GM18951 (cell line): ENCODE data around the gene KHSRP.
A peak's percentile ranks its signal among the peaks of the same experiment; 100 is the strongest.
"Not testable (repeated sequence)": the region's sequence is repeated elsewhere in the genome, so short reads cannot be mapped to it uniquely, and the experiment has no call there.

ENCODE experiments used
- POLR2A ChIP-seq: IDR thresholded peaks from 4 replicates; pipeline ENCODE4 v1.6.1; 2011; ENCODE audit warnings: mild to moderate bottlenecking; ENCODE audit not compliant: insufficient read length, insufficient read depth; ENCODE audit errors: extremely low read depth
- in situ Hi-C: fragments of 300-500 bp; cut with MboI; formaldehyde crosslinking; loops from one replicate; pipeline ENCODE4 v1.12.0; 2022; ENCODE audit warnings: low sequenced_read_pairs, mixed read lengths, inconsistent platforms; ENCODE audit not compliant: unreplicated experiment

Gene KHSRP

DNA sequence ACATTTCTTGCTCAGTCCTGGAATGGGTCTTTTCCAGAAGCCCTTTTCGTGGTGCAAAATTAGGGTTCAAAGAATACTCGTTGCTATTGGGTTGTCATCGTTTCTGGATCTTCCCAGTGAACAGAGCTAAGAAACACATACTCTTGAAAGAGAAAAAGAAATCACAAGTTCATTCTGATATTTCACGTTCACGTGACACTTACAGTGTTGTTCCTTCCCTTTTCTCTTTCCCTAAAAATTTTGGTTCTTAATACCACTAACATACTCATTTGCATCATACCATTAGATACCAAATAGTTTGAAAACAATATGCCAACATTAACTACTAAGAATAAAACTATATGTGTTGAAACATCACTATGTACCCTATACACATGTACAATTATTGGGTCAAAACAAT is 18.2 kb downstream of the KHSRP start:
- in situ Hi-C loops, result no loop called here
- no peak for TF ChIP-seq POLR2A

DNA sequence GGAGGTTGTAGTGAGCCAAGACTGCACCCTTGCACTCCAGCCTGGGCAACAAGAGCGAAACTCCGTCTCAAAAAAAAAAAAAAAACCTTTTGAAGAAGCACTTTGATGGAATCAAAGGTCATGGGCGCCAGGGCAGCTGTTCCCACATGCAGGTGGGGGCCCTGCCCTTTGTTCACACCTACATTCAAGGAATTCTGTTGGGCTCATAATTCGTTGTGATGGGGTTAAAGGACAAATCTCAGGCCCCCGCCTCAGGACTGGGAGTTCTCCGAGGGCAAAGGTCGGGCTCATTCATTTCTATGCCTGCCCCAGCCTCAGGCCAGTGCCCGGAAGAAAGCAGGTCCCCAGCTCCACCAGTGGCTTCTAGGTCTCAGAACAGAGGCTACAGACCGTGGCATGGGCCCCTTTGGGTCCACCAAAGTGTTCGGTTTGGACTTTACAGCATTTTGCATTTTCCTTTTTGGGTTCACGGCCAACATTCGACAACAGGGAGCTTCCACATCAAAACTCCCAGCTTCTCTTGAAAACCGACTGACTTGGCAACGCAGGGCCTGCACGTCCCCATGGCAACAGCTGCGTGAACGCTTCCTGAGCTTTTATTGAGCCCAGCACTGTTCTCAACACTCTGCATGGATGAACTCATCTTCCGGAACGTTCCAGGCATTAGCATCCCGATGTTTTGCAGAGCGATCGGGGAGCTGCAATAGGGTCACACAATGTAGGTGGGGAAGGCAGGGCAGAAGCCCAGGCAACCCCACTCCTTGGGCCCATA is 21.6 kb downstream of the KHSRP start:
- in situ Hi-C loops, result no loop called here
- TF ChIP-seq POLR2A, result no peak

DNA sequence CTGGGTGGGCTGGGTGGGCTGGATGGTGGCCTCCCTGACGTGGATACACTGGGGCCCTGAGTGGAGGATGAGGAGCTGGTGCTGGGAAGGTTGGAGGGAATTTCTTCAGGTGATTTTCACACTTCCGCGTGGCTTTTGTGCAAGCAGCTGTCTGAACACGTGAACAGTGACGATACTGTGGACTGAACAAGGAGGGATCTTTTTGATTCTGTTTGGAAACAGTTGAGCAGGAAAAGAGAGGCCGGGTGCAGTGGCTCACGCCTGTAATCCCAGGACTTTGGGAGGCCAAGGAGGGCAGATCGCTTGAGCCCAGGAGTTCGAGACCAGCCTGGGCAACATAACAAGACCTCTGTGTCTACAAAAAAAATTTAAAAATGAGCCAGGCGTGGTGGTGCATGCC is 22.6 kb downstream of the KHSRP start:
- in situ Hi-C loops, result no loop called here
- TF ChIP-seq POLR2A, result no peak

DNA sequence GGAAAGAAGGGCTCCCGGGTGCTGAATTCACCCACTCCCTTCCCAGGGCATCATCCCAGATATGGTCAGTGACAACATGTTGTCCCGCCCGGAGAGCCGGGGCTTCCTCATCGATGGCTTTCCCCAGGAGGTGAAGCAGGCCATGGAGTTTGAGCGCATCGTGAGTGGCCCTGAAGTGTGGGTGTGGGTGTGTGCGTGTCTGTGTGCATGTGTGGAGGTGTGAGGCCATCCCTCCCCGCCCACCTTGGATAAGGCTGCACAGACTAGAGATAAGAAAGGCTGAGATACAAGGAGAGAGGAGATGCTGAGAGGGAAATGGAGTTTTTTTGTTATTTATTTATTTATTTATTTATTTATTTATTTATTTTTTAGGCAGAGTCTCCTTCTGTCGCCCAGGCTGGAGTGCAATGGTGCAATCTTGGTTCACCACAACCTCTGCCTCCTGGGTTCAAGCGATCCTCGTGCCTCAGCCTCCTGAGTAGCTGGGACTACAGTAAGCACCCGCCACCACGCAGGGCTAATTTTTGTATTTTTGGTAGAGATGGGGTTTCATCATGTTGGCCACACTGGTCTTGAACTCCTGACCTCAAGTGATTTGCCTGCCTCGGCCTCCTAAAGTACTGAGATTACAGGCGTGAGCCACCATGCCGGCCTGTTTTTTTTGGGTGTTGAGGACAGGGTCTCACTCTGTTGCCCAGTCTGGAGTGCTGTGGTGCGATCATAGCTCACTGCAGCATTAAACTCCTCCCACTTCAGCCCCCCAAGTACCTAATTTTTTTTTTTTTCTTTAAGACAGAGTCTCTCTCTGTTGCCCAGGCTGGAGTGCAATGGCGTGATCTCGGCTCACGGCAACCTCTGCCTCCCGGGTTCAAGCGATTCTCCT is 24.3 kb downstream of the KHSRP start:
- in situ Hi-C loops, result not testable (repeated sequence)

DNA sequence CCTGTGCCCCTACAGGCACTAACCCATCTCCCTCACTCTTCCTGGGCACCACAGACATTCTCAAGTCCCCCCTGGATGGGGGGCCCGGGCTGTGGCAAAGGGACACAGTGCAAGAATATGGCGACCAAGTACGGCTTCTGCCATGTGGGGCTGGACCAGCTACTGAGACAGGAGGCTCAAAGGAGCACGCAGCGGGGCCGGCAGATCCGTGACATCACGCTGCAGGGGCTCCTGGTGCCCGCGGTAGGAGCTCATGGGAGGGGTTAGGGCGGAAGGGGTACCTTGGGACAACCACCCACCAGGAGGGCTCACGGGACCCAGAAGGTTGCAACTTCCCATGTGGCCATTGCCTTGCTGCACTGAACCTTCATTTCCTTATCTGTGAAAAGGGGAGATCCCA is 28.3 kb downstream of the KHSRP start:
- in situ Hi-C loops, result no loop called here
- no peak for TF ChIP-seq POLR2A

DNA sequence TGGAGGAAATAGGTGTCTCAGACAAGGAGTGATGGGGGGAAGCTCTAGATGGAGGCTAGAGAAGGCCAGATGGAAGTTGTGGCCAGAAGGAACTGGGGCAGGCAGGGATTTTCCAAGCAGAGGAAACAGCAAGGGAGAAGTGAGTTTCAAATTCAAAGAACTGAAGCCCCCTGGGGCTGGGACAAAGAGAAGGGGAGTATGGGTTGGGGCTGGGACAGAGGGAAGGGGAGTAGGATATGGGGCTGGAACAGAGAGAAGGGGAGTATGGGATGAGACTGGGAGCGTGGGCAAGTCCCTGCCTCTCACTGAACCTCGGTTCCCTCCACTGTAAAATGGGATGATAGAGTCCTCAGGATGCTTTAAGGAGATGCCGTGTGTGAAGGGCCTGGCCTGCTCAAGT is 29.8 kb downstream of the KHSRP start:
- in situ Hi-C loops, result no loop called here
- TF ChIP-seq POLR2A, result no peak

DNA sequence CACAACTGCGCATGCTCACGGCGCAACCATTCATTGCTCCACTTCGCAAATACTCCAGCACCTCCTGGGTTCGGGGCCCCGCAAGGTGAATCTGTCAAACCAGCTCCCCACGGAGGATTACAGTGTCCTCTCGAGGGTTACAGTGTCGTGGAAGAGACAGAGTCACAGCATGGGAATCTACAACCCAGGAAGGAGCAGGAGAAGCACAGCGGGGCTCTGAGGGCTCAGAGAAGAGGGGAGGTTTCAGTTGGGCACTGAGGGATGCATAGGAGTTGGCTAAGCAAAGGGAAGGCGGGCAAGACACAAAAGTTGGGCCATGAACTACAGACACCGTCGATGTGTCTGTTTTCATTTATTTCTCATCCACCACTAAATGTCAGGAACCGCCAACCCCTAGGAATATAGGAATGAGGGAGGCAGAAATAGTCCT is 30.6 kb downstream of the KHSRP start:
- no peak for TF ChIP-seq POLR2A
- in situ Hi-C loops, result no loop called here

DNA sequence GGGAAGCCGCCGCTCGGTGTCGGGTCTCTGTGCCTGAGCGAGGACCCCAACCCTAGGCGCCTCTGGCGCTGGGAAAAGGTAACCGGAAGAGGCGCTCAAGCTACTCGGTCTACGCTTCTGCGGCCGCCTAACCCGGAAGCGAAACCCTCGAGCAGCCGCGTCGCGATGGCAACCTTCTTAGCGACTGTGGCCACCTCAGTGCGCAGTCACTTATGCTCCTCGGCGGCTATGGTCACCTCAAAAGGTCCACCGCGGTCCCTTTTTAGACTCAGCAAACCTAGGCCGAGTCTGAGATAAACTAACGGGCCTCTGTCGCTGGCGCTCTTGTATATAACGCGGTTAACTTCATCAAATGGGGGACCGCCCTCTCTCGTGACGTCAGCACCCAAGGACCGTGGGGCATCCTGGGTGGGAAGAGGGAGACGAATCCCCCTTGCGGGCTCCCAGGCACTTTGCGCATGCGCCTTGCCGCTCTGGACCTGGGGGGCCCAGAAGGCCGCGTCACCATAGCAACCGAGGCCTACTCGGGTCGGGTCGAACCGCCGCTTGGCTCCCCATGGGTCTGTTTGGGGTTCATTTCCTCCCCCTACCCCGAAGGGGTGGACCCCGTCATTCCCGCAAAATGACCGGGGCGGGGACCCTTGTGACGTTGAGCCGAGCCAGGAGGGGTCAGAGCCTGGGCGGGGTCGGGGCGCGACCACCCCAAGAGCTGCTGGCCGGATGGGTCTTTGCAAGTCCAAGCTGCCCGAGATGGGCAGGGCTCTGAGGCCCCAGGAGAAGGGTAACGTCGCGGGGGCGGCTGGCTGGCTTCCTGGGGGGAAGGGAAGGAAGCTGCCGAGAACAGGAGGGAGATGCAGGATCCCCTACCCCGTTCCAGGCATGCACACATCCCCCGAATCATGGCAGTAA is 31.3 kb downstream of the KHSRP start, which contains the start of gene GTF2F1:
TSS of gene GTF2F1 (minus strand) at position 91 of the 909 bp plus-strand sequence. CDS start 169 bp downstream, outside the sequence.
- in situ Hi-C loops, result no loop called here
- peak; percentile 61 for TF ChIP-seq POLR2A

DNA sequence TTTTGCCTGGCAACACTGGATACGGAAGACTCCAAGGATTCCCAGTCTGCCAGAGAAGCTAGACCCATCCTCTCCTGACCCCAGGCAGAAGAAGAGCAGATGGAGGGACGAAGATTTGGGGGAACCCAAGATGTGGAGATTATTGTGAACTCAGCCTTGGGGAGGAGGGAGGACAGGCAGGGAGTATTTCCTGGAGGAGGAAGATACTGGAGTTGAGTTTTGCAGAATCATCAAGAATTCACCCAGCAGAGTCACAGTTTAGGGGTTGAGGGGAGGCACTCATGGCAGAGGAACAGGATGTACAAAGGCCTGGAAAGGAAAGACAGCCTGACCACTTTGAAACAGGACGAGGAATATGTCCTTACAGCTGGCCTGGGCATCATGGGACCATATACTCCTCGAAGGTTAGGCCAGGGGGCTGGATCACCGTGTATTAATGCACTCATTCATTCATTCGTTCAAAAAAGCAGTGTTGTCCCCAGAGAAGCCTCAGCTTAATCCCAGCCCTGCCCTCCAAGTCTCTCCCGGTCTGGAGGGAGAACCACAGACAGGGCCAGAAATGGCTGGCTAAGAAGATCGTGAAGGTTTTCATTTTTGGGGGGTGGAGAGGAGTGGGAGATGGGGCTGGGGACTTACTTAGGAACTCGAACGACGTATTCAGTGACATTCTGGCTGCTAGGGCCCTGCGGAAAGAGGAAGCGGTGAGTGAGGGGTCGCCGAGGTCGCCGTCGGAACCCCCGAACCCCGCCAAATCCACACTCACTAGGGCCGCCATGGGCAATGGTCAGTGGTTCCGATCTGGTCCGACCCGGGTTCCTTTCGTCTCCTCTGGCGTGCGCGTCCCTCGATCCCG is 32.2 kb downstream of the KHSRP start:
- TF ChIP-seq POLR2A, result no peak
- in situ Hi-C loops, result no loop called here

DNA sequence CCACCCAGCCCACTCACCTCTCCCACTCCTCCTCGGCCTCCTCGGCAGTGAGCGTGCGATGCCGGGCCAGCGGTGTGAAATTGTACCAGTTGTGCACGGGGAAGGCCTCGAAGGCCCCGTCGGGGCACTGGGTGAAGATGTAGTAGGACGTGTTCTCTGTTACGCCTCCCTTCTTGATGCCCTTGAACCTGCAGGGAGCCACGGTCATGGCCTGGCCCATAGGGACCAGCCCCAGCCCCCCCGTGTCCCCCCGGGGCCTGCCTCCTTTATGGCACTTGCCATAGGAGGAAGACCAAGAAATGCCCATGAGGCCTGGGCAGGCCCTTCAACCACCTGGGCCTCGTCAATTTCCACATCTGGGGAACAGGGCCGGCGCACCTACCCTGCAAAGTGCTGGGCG is 37.2 kb downstream of the KHSRP start:
- in situ Hi-C loops, result no loop called here
- no peak for TF ChIP-seq POLR2A

DNA sequence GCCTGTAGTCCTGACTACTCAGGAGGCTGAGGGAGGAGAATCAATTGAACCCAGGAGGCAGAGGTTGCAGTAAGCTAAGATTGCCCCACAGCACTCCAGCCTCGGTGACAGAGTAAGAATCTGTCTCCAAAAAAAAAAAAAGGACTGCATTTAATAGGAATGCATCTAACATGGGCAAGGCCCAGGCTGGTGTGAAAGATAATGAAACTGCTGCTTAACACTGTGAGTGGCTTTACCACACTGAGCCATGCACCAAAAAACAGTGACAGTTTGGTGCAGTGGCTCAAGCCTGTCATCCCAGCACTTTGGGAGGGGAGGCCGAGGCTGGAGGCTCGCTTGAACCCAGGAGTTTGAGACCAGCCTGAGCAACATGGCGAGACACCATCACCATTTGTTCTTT is 40.2 kb downstream of the KHSRP start:
- TF ChIP-seq POLR2A, result no peak
- in situ Hi-C loops, result no loop called here

DNA sequence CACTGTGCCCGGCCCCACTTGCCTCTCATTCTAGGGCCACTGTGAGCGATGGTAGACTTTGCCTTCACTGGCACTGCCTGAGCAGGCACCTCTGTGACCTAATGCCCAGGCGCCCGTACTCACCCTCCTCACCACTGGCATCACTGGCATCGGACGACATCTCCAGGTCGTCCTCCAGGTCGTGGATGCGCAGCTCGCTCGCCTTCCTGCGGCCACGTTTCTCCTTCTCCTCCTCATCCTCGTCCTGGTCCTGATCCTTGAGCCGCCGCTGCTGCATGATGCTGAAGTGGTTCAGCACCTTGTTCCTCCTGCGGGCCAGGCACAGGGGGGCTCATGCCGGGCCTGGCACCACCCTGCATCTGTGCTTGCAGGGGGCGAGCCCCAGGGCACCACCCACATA is 41.4 kb downstream of the KHSRP start:
- no peak for TF ChIP-seq POLR2A
- in situ Hi-C loops, result no loop called here
